ENCODE measurements around the gene SNX20. TPM values are rescaled to one million over a fixed set of nuclear protein-coding genes. Genes with fewer than 3 reads are reported as not detected.

Gene SNX20
- total and polyA plus RNA-seq, 10 donors, result 17.6 to 50.5 (median 31.5) TPM

DNA sequence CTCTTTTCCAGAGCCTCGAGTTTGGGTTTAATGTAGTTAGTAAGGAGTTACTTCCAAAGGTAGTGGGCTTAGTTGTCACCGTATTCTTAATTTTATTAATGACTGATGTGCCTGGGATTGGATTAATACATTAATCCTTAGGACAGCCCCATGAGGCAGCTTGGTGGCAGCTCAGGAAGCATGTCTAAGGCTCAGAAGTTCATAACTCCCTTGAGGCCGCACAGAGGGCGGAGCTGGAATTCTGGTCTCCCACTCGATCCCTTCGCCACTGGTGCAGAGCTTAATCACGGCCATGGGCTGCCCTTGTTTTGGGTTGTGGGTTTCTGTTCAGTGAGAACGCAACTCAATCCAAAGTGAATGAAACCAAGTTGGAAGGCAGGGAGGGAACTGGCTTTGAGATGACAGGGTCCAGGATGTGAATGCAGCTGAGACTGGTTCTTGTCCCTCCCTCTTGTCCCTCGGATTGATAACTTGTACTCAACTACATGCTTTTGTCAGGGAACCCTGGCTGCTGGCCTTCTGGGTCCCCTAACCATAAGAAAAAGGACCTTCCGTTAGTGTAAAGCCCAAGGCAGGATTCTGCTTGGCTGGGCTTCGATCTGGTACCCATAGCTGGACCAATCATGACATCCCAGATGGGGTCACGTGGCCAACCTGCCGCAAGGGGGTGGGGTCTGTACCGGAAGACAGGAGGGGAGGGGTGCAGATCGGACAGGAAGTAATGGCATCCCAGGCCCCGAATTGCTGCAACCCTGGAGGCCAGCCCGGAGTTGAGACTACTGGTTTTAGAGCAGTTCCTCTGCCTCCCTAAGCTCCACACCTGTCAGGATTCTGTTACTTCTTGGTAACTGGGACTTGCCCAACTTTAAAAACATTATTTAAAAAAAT lies 45.4 kb downstream of the SNX20 start:
- intact Hi-C loops (cut with DNase I; ENCODE audit: low total_unique reads), result no loop called here
- no peak for TF ChIP-seq POLR2AphosphoS5 (IDR thresholded peaks at IDR 0.05)
- TF ChIP-seq POLR2A (IDR thresholded peaks at IDR 0.05), result no peak
- TF ChIP-seq, protein P1, sequence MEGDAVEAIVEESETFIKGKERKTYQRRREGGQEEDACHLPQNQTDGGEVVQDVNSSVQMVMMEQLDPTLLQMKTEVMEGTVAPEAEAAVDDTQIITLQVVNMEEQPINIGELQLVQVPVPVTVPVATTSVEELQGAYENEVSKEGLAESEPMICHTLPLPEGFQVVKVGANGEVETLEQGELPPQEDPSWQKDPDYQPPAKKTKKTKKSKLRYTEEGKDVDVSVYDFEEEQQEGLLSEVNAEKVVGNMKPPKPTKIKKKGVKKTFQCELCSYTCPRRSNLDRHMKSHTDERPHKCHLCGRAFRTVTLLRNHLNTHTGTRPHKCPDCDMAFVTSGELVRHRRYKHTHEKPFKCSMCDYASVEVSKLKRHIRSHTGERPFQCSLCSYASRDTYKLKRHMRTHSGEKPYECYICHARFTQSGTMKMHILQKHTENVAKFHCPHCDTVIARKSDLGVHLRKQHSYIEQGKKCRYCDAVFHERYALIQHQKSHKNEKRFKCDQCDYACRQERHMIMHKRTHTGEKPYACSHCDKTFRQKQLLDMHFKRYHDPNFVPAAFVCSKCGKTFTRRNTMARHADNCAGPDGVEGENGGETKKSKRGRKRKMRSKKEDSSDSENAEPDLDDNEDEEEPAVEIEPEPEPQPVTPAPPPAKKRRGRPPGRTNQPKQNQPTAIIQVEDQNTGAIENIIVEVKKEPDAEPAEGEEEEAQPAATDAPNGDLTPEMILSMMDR (IDR thresholded peaks at IDR 0.05 in 8 of 11, conservative IDR thresholded peaks at IDR 0.05 in 3 of 11), result no peak
- Histone ChIP-seq H3K27ac (no peak overlapping the region), H3K36me3 (peaks cover 0 to 6% (median 0%) of the 10 kb centered on the region in 6 donors), H3K4me3 (no peak overlapping the region), H3K27me3 (replicated peaks in 1 of 7) (peaks cover 0 to 7% (median 0%) of the 10 kb centered on the region in 7 donors), H3K4me1 (no peaks in the 10 kb centered on the region), H3K9me3 (no peaks in the 10 kb centered on the region)
- 59 to 68% (median 66%) methylated on average over 17 of the region's 17 CpGs for WGBS, 5 donors
- DNase-seq, result no peak

DNA sequence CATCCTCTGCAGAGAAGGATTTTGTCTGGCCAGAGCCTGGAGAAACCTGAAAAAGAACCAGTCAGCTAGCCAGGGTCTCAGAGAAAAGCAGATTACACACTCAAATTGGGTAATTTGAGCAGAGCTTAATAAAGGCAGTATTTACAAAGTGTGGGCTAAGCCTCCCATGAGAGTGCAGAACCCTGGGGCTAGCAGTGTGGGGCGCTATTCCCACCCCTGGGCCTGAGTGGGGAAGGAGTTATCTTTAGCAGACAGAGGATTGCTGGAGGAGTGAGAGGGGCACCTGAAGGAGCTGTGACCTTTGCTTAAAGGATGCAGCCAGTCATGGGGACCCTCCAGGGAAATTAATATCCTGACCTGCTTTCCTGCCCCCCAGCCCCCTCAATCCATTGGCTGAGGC lies 46.2 kb downstream of the SNX20 start:
- peaks cover 0 to 6% (median 0%) of the 10 kb centered on the region in 6 donors for H3K36me3 ChIP-seq
- peaks cover 0 to 2% (median 0%) of the 10 kb centered on the region in 7 donors for H3K27me3 ChIP-seq (replicated peaks in 1 of 7)
- WGBS, 5 donors, result 76 to 93% (median 89%) methylated on average over 1 of the region's 1 CpG
- DNase-seq, result no peak
- H3K27ac ChIP-seq, result no peak overlapping the region
- H3K4me3 ChIP-seq, result no peak overlapping the region
- H3K9me3 ChIP-seq, result no peaks in the 10 kb centered on the region
- intact Hi-C loops (cut with DNase I; ENCODE audit: low total_unique reads), result no loop called here
- no peaks in the 10 kb centered on the region for H3K4me1 ChIP-seq
- TF ChIP-seq, protein P1 (IDR thresholded peaks at IDR 0.05 in 8 of 11, conservative IDR thresholded peaks at IDR 0.05 in 3 of 11), result no peak
- TF ChIP-seq POLR2AphosphoS5 (IDR thresholded peaks at IDR 0.05), result no peak
- no peak for TF ChIP-seq POLR2A (IDR thresholded peaks at IDR 0.05)

DNA sequence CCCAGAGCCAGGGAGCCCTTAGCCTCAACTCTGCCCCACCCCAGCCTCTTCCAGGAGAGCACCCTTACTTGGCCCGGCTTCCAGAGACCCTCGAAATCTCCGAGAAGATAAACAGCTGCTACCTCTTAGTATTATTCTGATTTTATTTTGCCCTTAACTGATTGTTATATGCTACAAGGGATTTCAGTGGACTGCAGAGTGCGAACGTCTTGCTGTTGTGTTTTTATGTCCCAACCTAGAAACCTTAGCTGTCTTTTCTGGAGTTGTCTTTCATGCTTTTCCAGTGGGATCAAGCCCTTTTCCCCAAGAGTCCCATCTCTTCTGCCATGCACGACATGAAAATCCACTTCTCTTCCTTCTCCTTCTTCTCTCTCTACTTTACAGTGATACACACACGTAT lies 47.0 kb downstream of the SNX20 start:
- H3K27me3 ChIP-seq (replicated peaks in 1 of 7), result no peaks in the 10 kb centered on the region
- WGBS, 5 donors, result 87 to 93% (median 90%) methylated on average over 7 of the region's 7 CpGs
- H3K4me3 ChIP-seq, result no peak overlapping the region
- H3K36me3 ChIP-seq, result peaks cover 0 to 6% (median 0%) of the 10 kb centered on the region in 6 donors
- H3K4me1 ChIP-seq, result no peaks in the 10 kb centered on the region
- intact Hi-C loops (cut with DNase I; ENCODE audit: low total_unique reads), result no loop called here
- TF ChIP-seq, protein P1 (IDR thresholded peaks at IDR 0.05 in 8 of 11, conservative IDR thresholded peaks at IDR 0.05 in 3 of 11), result no peak
- TF ChIP-seq POLR2A (IDR thresholded peaks at IDR 0.05) (no peak), POLR2AphosphoS5 (IDR thresholded peaks at IDR 0.05) (no peak)
- no peaks in the 10 kb centered on the region for H3K9me3 ChIP-seq
- no peak overlapping the region for H3K27ac ChIP-seq
- DNase-seq, result no peak

Data from spleen (tissue), 11 donors.